HCT116 (cell line): ENCODE results near the gene MYEOV. TPM values are rescaled to one million over a fixed set of nuclear protein-coding genes. Genes with fewer than 3 reads are reported as not detected.

Experiments
- ATAC-seq: fragments of 200-7000 bp; cut with Tn5 transposase; 2 replicates; pipeline ENCODE4 v1.9.1; 2020; ENCODE audit warnings: mild to moderate bottlenecking, moderate library complexity
- BruUV-seq: library from RNA; stranded (reverse); fragments of 400-500 nt; replicated peaks from 2 replicates; lab custom pipeline; 2021; lab: Mats Ljungman, UMichigan
- CTCF ChIA-PET: fragments of 300-600 bp; sonication (Branson Sonifier 250); formaldehyde crosslinking; loops from one replicate; lab custom pipeline; 2021; ENCODE audit warnings: antibody characterized with exemption; lab: Charles Lee
- POLR2A ChIA-PET: fragments of 300-600, 350-600 bp; sonication (Branson Sonifier 250); formaldehyde crosslinking; loops from one replicate; lab custom pipeline; 2021; ENCODE audit warnings: antibody characterized with exemption; lab: Charles Lee
- RAD21 ChIA-PET, 2 experiments: fragments of 300-600 bp; sonication (Branson Sonifier 250); formaldehyde crosslinking; loops; one replicate each; lab custom pipeline; 2023; ENCODE audit warnings: low total read pairs in 2 of 2; ENCODE audit not compliant: uncharacterized antibody in 2 of 2, unreplicated experiment in 2 of 2, low non-redundant PET in 1 of 2; lab: Charles Lee
- DNase-seq: peaks from one replicate; pipeline ENCODE4 v3.0.0-alpha.2; 2010; ENCODE audit warnings: low read depth, low spot score
- H2AFZ ChIP-seq: fragments of 200-600 bp; shearing (Covaris generic), sonication (generic); 2 replicates; pipeline ENCODE4 v1.6.1; 2017; ENCODE audit warnings: low read depth, mixed run types, mixed read lengths, antibody characterized with exemption, low read length; ENCODE audit not compliant: poor library complexity, severe bottlenecking
- H3K27ac ChIP-seq: 2 replicates; pipeline ENCODE4 v1.5.1; 2012; ENCODE audit warnings: low read depth, low read length
- H3K27me3 ChIP-seq: fragments of 200-600 bp; sonication (generic); 2 replicates; pipeline ENCODE4 v1.6.1; 2016; ENCODE audit warnings: mixed run types, low read length, mixed read lengths; ENCODE audit not compliant: insufficient read depth
- H3K36me3 ChIP-seq, 2 experiments: fragments of 200-500 bp in 1 of 2; fragments of 200-600 bp in 1 of 2; sonication (Bioruptor generic) in 1 of 2; sonication (generic) in 1 of 2; 2 replicates each; pipeline versions ENCODE4 v1.5.1 to v1.6.1; 2014 to 2016; ENCODE audit warnings: low read length in 2 of 2, inconsistent platforms in 1 of 2, mixed read lengths in 1 of 2, mixed run types in 1 of 2; ENCODE audit not compliant: insufficient read depth in 2 of 2, control insufficient read depth in 1 of 2
- H3K4me1 ChIP-seq, 2 experiments: fragments of 200-600 bp in 1 of 2; sonication (generic) in 1 of 2; 2 replicates each; pipeline versions ENCODE4 v1.5.1 to v1.6.1; 2012 to 2017; ENCODE audit warnings: low read length in 2 of 2, inconsistent platforms in 1 of 2, mild to moderate bottlenecking in 1 of 2, mixed read lengths in 1 of 2, mixed run types in 1 of 2, moderate library complexity in 1 of 2; ENCODE audit not compliant: insufficient read depth in 2 of 2, control insufficient read depth in 1 of 2
- H3K4me2 ChIP-seq: fragments of 200-600 bp; sonication (generic); 2 replicates; pipeline ENCODE4 v1.6.1; 2017; ENCODE audit warnings: mixed run types, low read length, mixed read lengths
- H3K4me3 ChIP-seq, 2 experiments: fragments of 200-600 bp in 1 of 2; sonication (generic) in 1 of 2; replicated peaks in 1 of 2; 2 replicates each; pipeline ENCODE4 v1.5.1; 2011 to 2016; ENCODE audit warnings: low read length in 2 of 2, control low read depth in 1 of 2, low read depth in 1 of 2, mild to moderate bottlenecking in 1 of 2, mixed read lengths in 1 of 2, mixed run types in 1 of 2
- H3K79me2 ChIP-seq: fragments of 200-600 bp; sonication (generic); 2 replicates; pipeline ENCODE4 v1.6.1; 2017; ENCODE audit warnings: mild to moderate bottlenecking, mixed run types, low read length, moderate library complexity, mixed read lengths; ENCODE audit not compliant: insufficient read depth
- H3K9ac ChIP-seq: fragments of 200-600 bp; sonication (generic); 2 replicates; pipeline ENCODE4 v1.6.1; 2016; ENCODE audit warnings: low read length, mixed read lengths
- H3K9me2 ChIP-seq: fragments of 200-600 bp; sonication (generic), shearing (Covaris generic); 2 replicates; pipeline ENCODE4 v1.6.1; 2017; ENCODE audit warnings: mixed run types, mild to moderate bottlenecking, moderate library complexity; ENCODE audit not compliant: insufficient read depth
- H3K9me3 ChIP-seq, 2 experiments: fragments of 200-500 bp in 1 of 2; fragments of 200-600 bp in 1 of 2; sonication (Bioruptor generic) in 1 of 2; sonication (generic) in 1 of 2; 2 replicates each; pipeline ENCODE4 v1.6.1; 2014 to 2017; ENCODE audit warnings: low read length in 2 of 2, mixed read lengths in 2 of 2, inconsistent platforms in 1 of 2, low read depth in 1 of 2, mild to moderate bottlenecking in 1 of 2, mixed run types in 1 of 2, moderate library complexity in 1 of 2; ENCODE audit not compliant: control insufficient read depth in 1 of 2, insufficient read depth in 1 of 2
- H4K20me1 ChIP-seq: fragments of 200-600 bp; sonication (generic), shearing (Covaris generic); 2 replicates; pipeline ENCODE4 v1.6.1; 2017; ENCODE audit warnings: mixed run types, mild to moderate bottlenecking, moderate library complexity; ENCODE audit not compliant: insufficient read depth
- CTCF ChIP-seq, 3 experiments: fragments of 200-600 bp in 1 of 3; sonication (generic) in 1 of 3; IDR thresholded peaks in 2 of 3; conservative IDR thresholded peaks in 1 of 3; 2 replicates each; pipeline ENCODE4 v1.5.1; 2012 to 2017; ENCODE audit warnings: low read depth in 2 of 3, low read length in 2 of 3, antibody characterized with exemption in 1 of 3, borderline replicate concordance in 1 of 3, control low read depth in 1 of 3, mild to moderate bottlenecking in 1 of 3, mixed read lengths in 1 of 3, mixed run types in 1 of 3, moderate library complexity in 1 of 3; ENCODE audit not compliant: insufficient read depth in 1 of 3
- ELF1 ChIP-seq: IDR thresholded peaks from 2 replicates; pipeline ENCODE4 v1.6.1; 2012; ENCODE audit warnings: low read depth, borderline replicate concordance
- FOSL1 ChIP-seq: IDR thresholded peaks from 2 replicates; pipeline ENCODE4 v1.6.1; 2012; ENCODE audit warnings: low read depth
- JUND ChIP-seq: IDR thresholded peaks from 2 replicates; pipeline ENCODE4 v1.6.1; 2012
- POLR2A ChIP-seq: IDR thresholded peaks from 2 replicates; pipeline ENCODE4 v1.7.0; 2011; ENCODE audit warnings: borderline replicate concordance; ENCODE audit not compliant: insufficient read depth, insufficient read length; ENCODE audit errors: extremely low read depth
- RAD21 ChIP-seq: IDR thresholded peaks from 2 replicates; pipeline ENCODE4 v1.6.1; 2012; ENCODE audit warnings: low read depth, mild to moderate bottlenecking
- TCF7L2 ChIP-seq: IDR thresholded peaks from 2 replicates; pipeline ENCODE4 v1.7.0; 2011; ENCODE audit warnings: borderline replicate concordance, inconsistent platforms; ENCODE audit not compliant: insufficient read depth, insufficient read length; ENCODE audit errors: extremely low read depth
- ZBTB33 ChIP-seq: IDR thresholded peaks from 2 replicates; pipeline ENCODE4 v1.6.1; 2011; ENCODE audit warnings: mild to moderate bottlenecking, low read length, moderate library complexity; ENCODE audit not compliant: insufficient replicate concordance; ENCODE audit errors: extremely low read depth
- intact Hi-C: fragments of 100-400 bp; cut with micrococcal nuclease; formaldehyde crosslinking; loops from 2 replicates; pipeline ENCODE4 v1.10.0; 2022
- total RNA-seq: library from RNA; stranded (reverse); gene quantifications from one replicate; pipeline ENCODE4 v1.2.1, GENCODE V29; 2021; ENCODE audit not compliant: unreplicated experiment
- TF ChIP-seq, protein P1 (sequence below): IDR thresholded peaks from 2 replicates; pipeline ENCODE4 v1.6.1; 2012
- TF ChIP-seq, protein P2 (sequence below): IDR thresholded peaks from 2 replicates; pipeline ENCODE4 v1.6.1; 2012; ENCODE audit warnings: low read depth

The MYEOV gene
- total RNA-seq, 1 experiment from 2014 or later, result 135 TPM

DNA sequence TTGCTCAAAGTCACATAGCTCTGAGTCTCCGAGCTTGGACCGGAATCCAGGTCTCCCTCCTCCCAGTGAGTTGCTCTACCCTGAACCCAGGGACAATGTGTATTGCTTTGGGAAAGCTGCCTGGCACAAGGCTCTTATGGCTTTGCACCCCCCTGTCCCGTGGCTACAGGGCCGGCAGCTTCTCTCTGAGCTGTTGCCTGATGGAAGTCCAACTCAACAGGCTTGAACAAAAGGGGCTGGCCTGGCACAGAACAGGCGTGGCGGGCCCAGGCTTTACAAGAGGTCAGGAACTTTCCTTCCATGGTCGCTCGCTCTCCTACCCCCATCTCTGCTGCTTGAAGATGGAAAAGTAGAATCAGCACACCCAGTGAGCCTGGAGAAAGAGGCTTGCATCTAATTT lies 34.3 kb downstream of the MYEOV start:
- H3K9me3 ChIP-seq, result no peaks in the 10 kb centered on the region; a peak in 1 of 4 replicates
- H3K9ac ChIP-seq, result no peak overlapping the region
- peaks cover 98% of the 10 kb centered on the region for H3K79me2 ChIP-seq
- H3K27ac ChIP-seq, result no peak overlapping the region
- TF ChIP-seq RAD21, result no peak
- TF ChIP-seq, protein P1, sequence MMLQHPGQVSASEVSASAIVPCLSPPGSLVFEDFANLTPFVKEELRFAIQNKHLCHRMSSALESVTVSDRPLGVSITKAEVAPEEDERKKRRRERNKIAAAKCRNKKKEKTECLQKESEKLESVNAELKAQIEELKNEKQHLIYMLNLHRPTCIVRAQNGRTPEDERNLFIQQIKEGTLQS, result no peak
- no peak for TF ChIP-seq JUND
- TF ChIP-seq, protein P2, sequence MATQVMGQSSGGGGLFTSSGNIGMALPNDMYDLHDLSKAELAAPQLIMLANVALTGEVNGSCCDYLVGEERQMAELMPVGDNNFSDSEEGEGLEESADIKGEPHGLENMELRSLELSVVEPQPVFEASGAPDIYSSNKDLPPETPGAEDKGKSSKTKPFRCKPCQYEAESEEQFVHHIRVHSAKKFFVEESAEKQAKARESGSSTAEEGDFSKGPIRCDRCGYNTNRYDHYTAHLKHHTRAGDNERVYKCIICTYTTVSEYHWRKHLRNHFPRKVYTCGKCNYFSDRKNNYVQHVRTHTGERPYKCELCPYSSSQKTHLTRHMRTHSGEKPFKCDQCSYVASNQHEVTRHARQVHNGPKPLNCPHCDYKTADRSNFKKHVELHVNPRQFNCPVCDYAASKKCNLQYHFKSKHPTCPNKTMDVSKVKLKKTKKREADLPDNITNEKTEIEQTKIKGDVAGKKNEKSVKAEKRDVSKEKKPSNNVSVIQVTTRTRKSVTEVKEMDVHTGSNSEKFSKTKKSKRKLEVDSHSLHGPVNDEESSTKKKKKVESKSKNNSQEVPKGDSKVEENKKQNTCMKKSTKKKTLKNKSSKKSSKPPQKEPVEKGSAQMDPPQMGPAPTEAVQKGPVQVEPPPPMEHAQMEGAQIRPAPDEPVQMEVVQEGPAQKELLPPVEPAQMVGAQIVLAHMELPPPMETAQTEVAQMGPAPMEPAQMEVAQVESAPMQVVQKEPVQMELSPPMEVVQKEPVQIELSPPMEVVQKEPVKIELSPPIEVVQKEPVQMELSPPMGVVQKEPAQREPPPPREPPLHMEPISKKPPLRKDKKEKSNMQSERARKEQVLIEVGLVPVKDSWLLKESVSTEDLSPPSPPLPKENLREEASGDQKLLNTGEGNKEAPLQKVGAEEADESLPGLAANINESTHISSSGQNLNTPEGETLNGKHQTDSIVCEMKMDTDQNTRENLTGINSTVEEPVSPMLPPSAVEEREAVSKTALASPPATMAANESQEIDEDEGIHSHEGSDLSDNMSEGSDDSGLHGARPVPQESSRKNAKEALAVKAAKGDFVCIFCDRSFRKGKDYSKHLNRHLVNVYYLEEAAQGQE, result no peak
- TF ChIP-seq POLR2A, result no peak
- no peak for TF ChIP-seq TCF7L2
- TF ChIP-seq FOSL1, result no peak
- TF ChIP-seq ELF1, result no peak
- TF ChIP-seq ZBTB33, result no peak
- no peak for TF ChIP-seq CTCF (IDR thresholded peaks at IDR 0.05 in 2 of 3, conservative IDR thresholded peaks at IDR 0.05 in 1 of 3; ENCODE audit: borderline replicate concordance in 1 of 3, insufficient read depth in 1 of 3, low read depth in 2 of 3, low read length in 2 of 3)
- H3K9me2 ChIP-seq, result no peaks in the 10 kb centered on the region
- peaks cover 0 to 44% of the 10 kb centered on the region in 2 experiments; a peak in 1 of 4 replicates for H3K4me1 ChIP-seq
- POLR2A ChIA-PET, result interaction anchor here (1.4 kb wide), 1 partner anchor 30 kb away, joined by 4 read pairs; no protein-coding TSS in a partner anchor
- H4K20me1 ChIP-seq, result no peaks in the 10 kb centered on the region
- no peak overlapping the region for H2AFZ ChIP-seq
- H3K4me3 ChIP-seq, result no peak overlapping the region
- no TSS peak for BruUV-seq
- H3K4me2 ChIP-seq, result no peak overlapping the region
- CTCF ChIA-PET, result no interaction called here
- no peak for DNase-seq
- RAD21 ChIA-PET, result no interaction called here
- ATAC-seq, result no peak
- intact Hi-C loops, result no loop called here
- H3K36me3 ChIP-seq, result no peaks in the 10 kb centered on the region
- no peaks in the 10 kb centered on the region for H3K27me3 ChIP-seq
